NCI-H2227 (cell line): ENCODE data around the gene DPEP2NB.
"Not testable (repeated sequence)": the region's sequence is repeated elsewhere in the genome, so short reads cannot be mapped to it uniquely, and the experiment has no call there.

Experiments
- DNase-seq: peaks from one replicate; lab custom pipeline; 2025; ENCODE audit not compliant: unreplicated experiment; lab: John Stamatoyannopoulos, UW

Gene DPEP2NB

DNA sequence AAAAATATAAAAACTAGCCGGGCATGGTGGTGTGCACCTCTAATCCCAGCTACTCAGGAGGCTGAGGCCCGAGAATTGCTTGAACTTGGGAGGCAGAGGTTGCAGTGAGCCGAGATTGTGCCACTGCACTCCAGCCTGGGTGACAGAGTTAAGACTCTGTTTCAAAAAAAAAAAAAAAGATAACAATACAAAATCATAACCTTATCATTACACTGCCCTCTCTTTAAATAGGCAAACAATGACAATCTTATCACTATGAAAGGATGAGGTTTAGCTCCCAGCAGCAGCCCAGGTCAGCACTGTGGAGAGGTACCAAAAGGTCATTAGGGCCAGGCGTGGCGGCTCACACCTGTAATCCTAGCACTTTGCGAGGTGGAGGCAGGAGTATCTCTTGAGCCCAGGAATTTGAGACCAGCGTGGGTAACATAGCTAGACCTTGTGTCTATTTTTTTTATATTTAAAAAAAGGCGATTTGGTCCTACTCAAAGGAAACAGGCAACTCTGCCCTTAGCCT is 3.5 kb upstream of the DPEP2NB start:
- DNase-seq = no peak

DNA sequence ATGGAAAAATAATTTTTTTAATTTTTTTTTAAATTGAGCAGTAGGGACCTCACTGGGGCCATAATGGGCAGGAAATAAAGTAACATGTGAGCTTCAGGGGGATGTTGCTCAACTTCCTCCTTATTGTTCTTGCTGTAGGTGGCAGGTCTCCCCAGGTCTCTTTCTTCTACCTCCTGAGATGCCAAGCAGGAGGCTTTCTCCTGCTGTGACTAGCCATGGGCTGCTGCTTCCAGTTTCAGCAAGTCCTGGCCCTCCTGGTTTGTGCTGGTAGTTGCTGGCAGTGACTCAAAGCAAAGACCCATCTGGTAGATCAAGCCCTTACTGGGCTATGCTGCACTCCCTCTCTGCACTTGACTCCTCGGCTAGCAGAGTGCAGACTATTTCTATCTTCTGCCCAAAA is 2.3 kb downstream of the DPEP2NB start:
- no peak for DNase-seq

DNA sequence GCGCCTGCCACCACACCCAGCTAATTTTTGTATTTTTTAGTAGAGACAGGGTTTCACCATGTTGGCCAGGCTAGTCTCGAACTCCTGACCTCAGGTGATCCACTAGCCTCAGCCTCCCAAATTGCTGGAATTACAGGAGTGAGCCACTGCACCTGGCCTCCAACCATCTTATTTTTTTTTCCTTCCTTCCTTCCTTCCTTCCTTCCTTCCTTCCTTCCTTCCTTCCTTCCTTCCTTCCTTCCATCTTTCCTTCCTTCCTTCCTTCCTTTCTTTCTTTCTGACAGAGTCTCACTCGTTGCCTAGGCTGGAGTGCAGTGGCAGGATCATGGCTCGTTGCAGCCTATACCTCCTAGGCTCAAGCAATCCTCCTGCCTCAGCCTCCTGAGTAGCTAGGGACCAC is 5.8 kb downstream of the DPEP2NB start:
- not testable (repeated sequence) for DNase-seq

GRCh38 chr16:68009157-68009735 is 6.5 kb downstream of the DPEP2NB start:
- DNase-seq = no peak

GRCh38 chr16:68005786-68006286 is 9.9 kb downstream of the DPEP2NB start:
- no peak for DNase-seq

DNA sequence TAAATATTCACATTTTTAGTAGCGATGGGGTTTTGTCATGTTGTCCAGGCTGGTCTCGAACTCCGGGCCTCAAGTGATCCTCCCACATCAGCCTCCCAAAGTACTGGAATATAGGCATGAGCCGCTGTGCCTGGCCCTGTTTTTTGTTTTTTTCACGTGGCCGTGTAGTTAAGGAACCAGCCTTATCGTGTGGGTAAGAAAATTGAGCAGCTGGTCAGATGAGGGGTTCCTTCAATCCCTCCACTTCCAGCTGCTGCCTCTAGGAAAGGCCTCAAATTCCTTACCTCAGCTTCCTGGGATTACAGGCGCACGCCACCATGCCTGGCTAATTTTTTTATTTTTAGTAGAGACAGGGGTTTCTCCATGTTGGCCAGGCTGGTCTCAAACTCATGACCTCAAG is 10.5 kb downstream of the DPEP2NB start:
- DNase-seq = no peak

DNA sequence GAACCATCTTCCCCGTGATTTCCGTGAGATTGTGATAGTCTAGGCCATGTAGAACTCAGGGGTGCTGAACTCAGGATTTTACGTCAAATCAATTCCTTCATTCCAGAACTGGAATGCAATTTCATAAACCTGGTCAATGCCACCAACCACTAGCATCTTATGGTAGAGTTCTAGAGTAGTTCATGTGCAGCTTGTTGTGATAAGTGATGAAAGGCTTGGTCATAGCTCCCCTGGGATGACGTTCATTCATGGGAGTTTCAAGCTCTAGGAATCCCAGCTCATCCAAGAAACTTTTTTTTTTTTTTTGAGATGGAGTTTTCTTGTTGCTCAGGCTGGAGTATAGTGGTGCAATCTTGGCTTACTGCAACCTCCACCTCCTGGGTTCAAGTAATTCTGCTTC is 12.7 kb downstream of the DPEP2NB start:
- DNase-seq = no peak

- DNase-seq = no peak
These were observed 15.3 kb downstream of the DPEP2NB start for GRCh38 chr16:68000450-68000849.

DNA sequence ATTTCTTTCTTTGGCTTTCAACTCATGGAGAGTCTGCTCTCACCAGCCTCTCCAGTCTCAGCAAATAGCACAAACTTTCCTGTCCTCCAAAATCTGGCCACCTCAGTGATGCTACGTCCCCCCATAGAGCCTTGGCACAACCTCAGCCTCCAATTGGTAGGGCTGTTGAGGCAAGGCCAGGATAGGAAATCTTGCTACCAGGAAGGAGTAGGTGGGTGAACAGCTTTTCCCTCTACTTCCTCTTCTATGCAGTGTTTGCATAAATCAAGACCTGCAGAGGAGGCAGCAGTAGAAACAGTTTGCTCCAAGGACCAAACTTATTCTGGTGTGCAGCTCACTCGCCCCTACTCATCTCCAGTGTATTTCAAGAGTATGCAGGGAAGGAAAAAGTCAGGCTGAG is 15.7 kb downstream of the DPEP2NB start:
- no peak for DNase-seq

GRCh38 chr16:67998779-67999688 is 16.7 kb downstream of the DPEP2NB start, which contains the start of gene DPEP2:
DPEP2 (minus strand) TSS chr16:67999484; CDS start chr16:67993212, 6,272 bp downstream.
- DNase-seq = not testable (repeated sequence)

- DNase-seq = not testable (repeated sequence)
These were observed 17.4 kb downstream of the DPEP2NB start for GRCh38 chr16:67998231-67998778.

- DNase-seq = no peak
These were observed 19.0 kb downstream of the DPEP2NB start for GRCh38 chr16:67996666-67997065.

DNA sequence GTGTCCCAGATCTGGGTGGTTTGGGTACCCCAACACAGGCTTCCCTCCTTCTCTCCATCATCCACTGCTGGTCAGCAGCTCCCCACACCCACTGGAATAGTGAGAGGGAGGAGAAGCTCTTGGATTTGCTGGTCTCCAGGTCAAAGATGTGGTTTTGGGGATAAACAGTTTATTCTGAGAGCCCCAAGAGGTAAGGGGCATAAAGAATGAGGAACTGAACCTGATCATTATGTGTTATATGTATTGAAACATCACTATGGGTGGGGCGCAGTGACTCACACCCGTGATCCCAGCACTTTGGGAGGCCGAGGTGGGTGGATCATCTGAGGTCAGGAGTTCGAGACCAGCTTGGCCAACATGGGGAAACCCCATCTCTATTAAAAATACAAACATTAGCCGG is 20.3 kb downstream of the DPEP2NB start:
- DNase-seq = no peak

DNA sequence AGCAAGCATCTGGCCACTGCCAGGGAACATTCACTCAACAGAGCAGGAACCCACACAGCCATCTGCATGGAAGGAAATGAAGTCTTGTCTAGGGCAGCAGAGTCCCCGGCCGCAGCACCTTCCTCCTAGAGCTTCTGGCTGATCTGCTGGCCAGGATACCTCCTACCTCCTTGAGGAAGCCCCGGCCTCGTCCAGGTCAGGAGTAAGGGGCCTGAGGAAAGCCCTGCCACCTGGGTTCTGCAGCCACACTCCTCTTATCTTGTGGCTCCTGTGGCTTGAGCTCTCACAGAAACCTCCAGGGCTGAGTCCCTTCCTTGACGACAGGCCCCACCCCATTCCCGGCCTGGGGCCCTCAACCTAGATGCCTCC is 21.7 kb downstream of the DPEP2NB start:
- not testable (repeated sequence) for DNase-seq

DNA sequence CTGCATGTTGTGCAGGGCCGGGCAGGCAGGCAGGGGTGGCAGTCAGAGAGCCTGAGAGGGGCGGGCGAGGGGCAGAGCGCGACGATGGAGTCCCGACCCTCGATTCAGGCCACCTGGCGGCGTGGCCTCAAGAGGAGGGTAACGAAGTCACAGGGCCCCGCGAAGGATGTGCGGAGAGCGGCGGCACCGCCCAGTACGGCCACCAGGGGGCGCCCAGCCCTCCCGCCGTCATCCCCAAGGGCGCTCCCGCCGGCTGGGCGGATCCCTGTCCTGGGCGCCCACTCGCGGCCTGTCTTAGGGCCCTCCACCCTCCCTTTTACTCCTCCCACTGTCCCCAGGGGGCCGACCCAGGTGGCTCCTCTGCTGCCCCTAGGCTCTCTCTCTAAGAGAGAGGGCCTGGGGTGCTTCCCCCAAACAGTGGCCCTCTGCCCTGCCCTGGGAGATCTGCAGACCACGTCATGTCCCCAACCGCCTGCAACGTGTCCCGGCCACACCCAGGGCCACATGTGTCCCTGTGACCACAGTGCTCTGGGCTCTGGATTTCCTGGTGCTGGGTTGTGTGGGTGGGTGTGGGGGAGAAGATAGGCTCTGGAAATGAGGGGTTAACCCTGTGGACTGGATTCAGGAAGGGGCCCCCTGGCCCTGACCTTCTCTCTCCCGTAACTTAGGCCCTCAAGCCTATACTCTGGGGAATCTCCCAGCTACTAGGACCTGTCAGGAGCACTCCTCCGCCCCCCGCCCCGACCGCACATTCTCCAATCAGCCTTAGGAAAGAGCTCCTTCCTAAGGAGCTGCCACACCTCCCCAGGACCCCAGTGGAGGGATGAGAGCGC is 22.3 kb downstream of the DPEP2NB start:
- peak; percentile 11 for DNase-seq

DNA sequence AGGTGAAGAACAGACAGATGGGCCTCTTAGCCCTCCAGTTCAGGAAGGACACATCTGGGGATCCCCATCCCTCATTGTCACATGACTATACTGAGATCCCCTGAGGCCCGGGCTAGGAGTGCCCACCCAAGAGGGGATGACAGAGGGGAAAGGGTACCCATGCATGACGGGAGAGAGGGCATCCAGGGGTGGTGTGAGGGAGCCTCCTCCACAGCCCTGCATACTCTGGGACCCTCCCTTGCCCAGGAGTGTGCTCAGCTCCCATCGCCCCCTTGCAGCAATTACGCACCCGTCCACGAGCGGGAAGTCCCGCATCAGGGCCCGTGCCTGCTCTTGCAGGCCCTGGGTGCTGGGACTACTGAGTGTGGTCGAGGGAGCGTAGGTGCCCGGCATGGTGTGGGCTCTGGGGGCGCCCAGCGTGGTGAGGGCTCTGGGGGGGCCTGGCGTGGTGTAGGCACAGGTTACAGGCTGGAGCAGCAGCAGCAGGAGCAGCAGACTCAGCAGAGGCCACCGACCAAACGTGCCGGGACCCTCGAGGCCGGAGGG is 23.0 kb downstream of the DPEP2NB start:
- DNase-seq = no peak

DNA sequence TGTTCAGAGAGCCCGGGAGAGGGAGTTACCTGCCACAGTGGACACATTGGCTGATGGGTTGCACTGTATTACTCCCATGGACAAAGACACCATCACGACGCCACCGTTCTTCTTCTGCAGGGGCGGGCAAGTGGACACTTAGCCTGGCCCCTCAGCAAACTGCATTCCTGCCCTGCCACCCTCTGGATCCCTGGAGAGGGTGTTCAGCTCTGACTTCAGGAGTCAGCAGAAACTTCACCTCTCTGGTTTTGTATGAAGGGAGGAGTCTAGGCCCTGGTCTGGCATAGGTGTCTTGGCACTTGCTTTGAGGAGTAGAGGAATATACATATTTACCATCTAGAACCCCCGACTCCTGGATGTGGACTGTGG is 25.7 kb downstream of the DPEP2NB start:
- no peak for DNase-seq

DNA sequence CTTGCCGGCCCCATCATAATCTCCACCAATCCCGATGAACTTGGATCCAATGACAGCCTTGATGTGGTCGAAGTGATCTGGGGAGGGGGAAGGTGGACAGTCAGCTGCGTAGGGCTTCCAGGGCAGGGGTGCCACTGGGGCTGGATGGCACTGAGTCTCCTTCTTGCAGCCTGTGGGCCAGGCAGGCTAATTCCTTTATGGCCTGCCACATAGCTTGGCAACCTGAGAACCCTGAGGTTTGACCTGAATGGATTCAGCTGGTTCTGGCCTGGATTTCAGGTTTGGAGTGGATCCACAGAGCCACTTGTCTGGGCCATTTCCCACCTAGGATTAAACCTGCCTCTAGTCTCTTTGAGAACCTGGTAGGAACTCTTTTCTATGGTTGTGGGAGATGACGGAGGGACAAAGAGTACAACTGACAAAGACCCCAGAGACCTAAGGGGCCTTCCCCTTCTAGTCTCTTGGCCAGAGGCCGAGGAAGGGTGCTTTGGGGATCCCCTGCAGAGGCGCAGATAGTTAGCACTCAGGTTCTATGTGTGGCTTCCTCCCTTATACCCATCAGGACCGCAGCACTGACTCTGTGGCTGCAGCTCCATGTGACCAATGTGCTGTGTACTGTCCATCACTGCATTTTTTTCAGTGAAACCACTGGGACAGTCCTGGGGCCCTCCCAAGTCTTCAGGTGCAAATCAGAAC is 26.2 kb downstream of the DPEP2NB start:
- no peak for DNase-seq

GRCh38 chr16:67988675-67989074 is 27.0 kb downstream of the DPEP2NB start:
- no peak for DNase-seq
